Erythroblast (primary cell): Measurements from ENCODE around the gene P2RX4.

Experiments used
- GATA1 ChIP-seq: IDR thresholded peaks from 2 replicates; pipeline ENCODE4 v1.6.1; 2011; ENCODE audit warnings: low read depth, mild to moderate bottlenecking, control low read depth, low read length, moderate library complexity
- POLR2A ChIP-seq: IDR thresholded peaks from 2 replicates; pipeline ENCODE4 v1.6.1; 2011; ENCODE audit warnings: mild to moderate bottlenecking, low read length

DNA sequence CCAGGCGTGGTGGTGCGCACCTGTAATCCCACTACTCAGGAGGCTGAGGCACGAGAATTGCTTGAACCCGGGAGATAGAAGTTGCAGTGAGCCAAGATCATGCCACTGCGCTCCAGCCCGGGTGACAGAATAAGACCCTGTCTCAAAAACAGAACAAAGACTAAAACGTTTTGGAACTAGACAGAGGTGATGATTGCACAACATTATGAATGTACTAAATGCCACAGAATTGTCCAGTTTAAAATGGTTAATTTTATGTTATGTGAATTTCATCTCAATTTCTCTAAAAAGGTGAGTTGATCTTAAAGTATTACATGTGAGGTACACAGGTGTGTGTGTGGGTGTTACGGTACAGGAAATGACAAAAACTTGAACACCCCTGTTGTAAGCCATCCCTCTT, 16.5 kb downstream of the P2RX4 start:
- TF ChIP-seq POLR2A: no peak
- TF ChIP-seq GATA1: no peak
